Measurements from ENCODE around the gene PLRG1.

GRCh38 chr4:154529728-154530519 is 20.3 kb downstream of the PLRG1 start:
- TF ChIP-seq POLR2A (IDR thresholded peaks at IDR 0.05), result no peak
- no peak for TF ChIP-seq CTCF (IDR thresholded peaks at IDR 0.05)

Data from thyroid gland (tissue), 4 donors.